Chondrocyte (in vitro differentiated cells): Measurements from ENCODE around the gene CARD19. TPM values are rescaled to one million over a fixed set of nuclear protein-coding genes. Genes with fewer than 3 reads are reported as not detected.
"Not testable (repeated sequence)": the region's sequence is repeated elsewhere in the genome, so short reads cannot be mapped to it uniquely, and the experiment has no call there.

Experiments
- DNase-seq: peaks from one replicate; pipeline ENCODE4 v3.0.0; 2021; ENCODE audit warnings: mixed read lengths, low spot score
- H3K27ac Mint-ChIP-seq: one replicate; pipeline ENCODE4 v1.8.0; 2021; ENCODE audit warnings: mild to moderate bottlenecking, moderate library complexity, mixed read lengths; ENCODE audit not compliant: unreplicated experiment
- H3K27me3 Mint-ChIP-seq: 2 replicates; pipeline ENCODE4 v1.8.0; 2021; ENCODE audit warnings: low read depth, mixed read lengths
- H3K36me3 Mint-ChIP-seq: 2 replicates; pipeline ENCODE4 v1.8.0; 2021; ENCODE audit warnings: low read depth, mixed read lengths
- H3K4me1 Mint-ChIP-seq: 2 replicates; pipeline ENCODE4 v1.8.0; 2021; ENCODE audit warnings: low read depth, mild to moderate bottlenecking, mixed read lengths
- H3K4me3 Mint-ChIP-seq: one replicate; pipeline ENCODE4 v1.8.0; 2021; ENCODE audit warnings: mild to moderate bottlenecking, moderate library complexity, mixed read lengths; ENCODE audit not compliant: unreplicated experiment
- H3K9me3 Mint-ChIP-seq: 2 replicates; pipeline ENCODE4 v1.8.0; 2021; ENCODE audit warnings: low read depth, mixed read lengths
- CTCF ChIP-seq: fragments of 200-600 bp; sonication (generic); IDR thresholded peaks from 2 replicates; pipeline ENCODE4 v1.5.0; 2021; ENCODE audit warnings: antibody characterized with exemption, mild to moderate bottlenecking, moderate library complexity
- total RNA-seq: library from RNA; stranded (reverse); gene quantifications from 3 replicates; pipeline ENCODE4 v1.2.1, GENCODE V29; 2021

CARD19 gene
- total RNA-seq, 1 donor from 2014 or later: 40.5 TPM

GRCh38 chr9:93139365-93140182 is 43.6 kb downstream of the CARD19 start:
- Mint-ChIP-seq H3K27ac (no peak overlapping the region), H3K27me3 (no peaks in the 10 kb centered on the region), H3K9me3 (peaks cover 3% of the 10 kb centered on the region), H3K4me1 (peaks cover 18% of the 10 kb centered on the region), H3K36me3 (no peaks in the 10 kb centered on the region), H3K4me3 (no peak overlapping the region)
- no peak for DNase-seq
- no peak for TF ChIP-seq CTCF

GRCh38 chr9:93141771-93142483 is 45.9 kb downstream of the CARD19 start:
- TF ChIP-seq CTCF: no peak
- no peak for DNase-seq
- peaks cover 12% of the 10 kb centered on the region for H3K4me1 Mint-ChIP-seq
- H3K36me3 Mint-ChIP-seq: no peaks in the 10 kb centered on the region
- peaks cover 3% of the 10 kb centered on the region for H3K9me3 Mint-ChIP-seq
- H3K4me3 Mint-ChIP-seq: no peak overlapping the region
- no peaks in the 10 kb centered on the region for H3K27me3 Mint-ChIP-seq
- H3K27ac Mint-ChIP-seq: no peak overlapping the region

- Mint-ChIP-seq H3K27ac (peak overlapping the region; percentile 91), H3K4me3 (peak overlapping the region; percentile 37)
Observed at GRCh38 chr9:93143830-93144530, 48.0 kb downstream of the CARD19 start.

GRCh38 chr9:93146696-93147095 is 50.7 kb downstream of the CARD19 start:
- H3K27ac Mint-ChIP-seq, H3K27me3 Mint-ChIP-seq, H3K36me3 Mint-ChIP-seq, H3K9me3 Mint-ChIP-seq, H3K4me3 Mint-ChIP-seq, DNase-seq: not testable (repeated sequence)
- H3K4me1 Mint-ChIP-seq: peaks cover 12% of the 10 kb centered on the region

More at GRCh38 chr9:93143830-93144530, 48.0 kb downstream of the CARD19 start:
- Mint-ChIP-seq H3K4me1 (peaks cover 12% of the 10 kb centered on the region), H3K9me3 (no peaks in the 10 kb centered on the region), H3K27me3 (no peaks in the 10 kb centered on the region), H3K36me3 (no peaks in the 10 kb centered on the region)
- no peak for TF ChIP-seq CTCF
- DNase-seq: peak; percentile 83

- Mint-ChIP-seq H3K4me3 (no peak overlapping the region), H3K9me3 (no peaks in the 10 kb centered on the region), H3K36me3 (no peaks in the 10 kb centered on the region), H3K4me1 (peaks cover 9% of the 10 kb centered on the region), H3K27me3 (no peaks in the 10 kb centered on the region), H3K27ac (no peak overlapping the region)
- no peak for TF ChIP-seq CTCF
- no peak for DNase-seq
Observed at GRCh38 chr9:93147632-93148031, 51.6 kb downstream of the CARD19 start.
